ENCODE data around the gene SUMO3. TPM values are rescaled to one million over a fixed set of nuclear protein-coding genes. Genes with fewer than 3 reads are reported as not detected.

SUMO3 gene
- polyA plus RNA-seq, 1 experiment = 82.6 TPM

GRCh38 chr21:44761011-44761729 is 56.7 kb downstream of the SUMO3 start:
- Histone ChIP-seq H3K27me3 (ENCODE audit: control insufficient read depth, insufficient read depth, low read length) (peaks cover 1% of the 10 kb centered on the region; the same call in 1 of the 2 replicates), H3K4me3 (ENCODE audit: low read depth, low read length) (no peak overlapping the region), H3K36me3 (ENCODE audit: control insufficient read depth, insufficient read depth, low read length) (no peaks in the 10 kb centered on the region)
- no peak for DNase-seq (ENCODE audit: low read depth)
- POLR2A ChIA-PET = no interaction called here
- CTCF ChIA-PET = interaction anchor here (1.0 to 1.8 kb wide), 3 partner anchors 15 to 32 kb away, joined by 3 to 9 read pairs (median 4); no protein-coding TSS in a partner anchor
- TF ChIP-seq CTCF (IDR thresholded peaks at IDR 0.05; ENCODE audit: insufficient read depth, low read depth, low read length) = peak; percentile 18; the same call in 1 of the 2 replicates

- no peak overlapping the region for H3K4me3 ChIP-seq (ENCODE audit: low read depth, low read length)
- CTCF ChIA-PET = interaction anchor here (1.0 to 1.8 kb wide), 4 partner anchors 14 to 33 kb away, joined by 3 to 9 read pairs (median 4); no protein-coding TSS in a partner anchor
- TF ChIP-seq CTCF (IDR thresholded peaks at IDR 0.05; ENCODE audit: insufficient read depth, low read depth, low read length) = no peak
- no peak for DNase-seq (ENCODE audit: low read depth)
- H3K27me3 ChIP-seq (ENCODE audit: control insufficient read depth, insufficient read depth, low read length) = peaks cover 1% of the 10 kb centered on the region
- H3K36me3 ChIP-seq (ENCODE audit: control insufficient read depth, insufficient read depth, low read length) = no peaks in the 10 kb centered on the region
- POLR2A ChIA-PET = no interaction called here
Measured at GRCh38 chr21:44760376-44760775, 57.5 kb downstream of the SUMO3 start.

GRCh38 chr21:44759628-44760285 is 58.1 kb downstream of the SUMO3 start:
- Histone ChIP-seq H3K36me3 (ENCODE audit: control insufficient read depth, insufficient read depth, low read length) (no peaks in the 10 kb centered on the region), H3K27me3 (ENCODE audit: control insufficient read depth, insufficient read depth, low read length) (peaks cover 1% of the 10 kb centered on the region), H3K4me3 (ENCODE audit: low read depth, low read length) (no peak overlapping the region)
- no peak for TF ChIP-seq CTCF (IDR thresholded peaks at IDR 0.05; ENCODE audit: insufficient read depth, low read depth, low read length)
- ChIA-PET POLR2A (no interaction called here), CTCF (interaction anchor here (0.9 to 1.6 kb wide), 3 partner anchors 13 to 30 kb away, joined by 3 to 4 read pairs (median 3); no protein-coding TSS in a partner anchor)
- no peak for DNase-seq (ENCODE audit: low read depth)

- POLR2A ChIA-PET = no interaction called here
- no peak for DNase-seq (ENCODE audit: low read depth)
- TF ChIP-seq CTCF (IDR thresholded peaks at IDR 0.05; ENCODE audit: insufficient read depth, low read depth, low read length) = no peak
- CTCF ChIA-PET = interaction anchor here (0.9 to 1.6 kb wide), 2 partner anchors 12 to 31 kb away, joined by 3 to 4 read pairs; no protein-coding TSS in a partner anchor
- no peak overlapping the region for H3K4me3 ChIP-seq (ENCODE audit: low read depth, low read length)
- H3K27me3 ChIP-seq (ENCODE audit: control insufficient read depth, insufficient read depth, low read length) = peaks cover 1% of the 10 kb centered on the region
- H3K36me3 ChIP-seq (ENCODE audit: control insufficient read depth, insufficient read depth, low read length) = no peaks in the 10 kb centered on the region
Measured at GRCh38 chr21:44758781-44759627, 58.9 kb downstream of the SUMO3 start.
